Motor neuron (in vitro differentiated cells): ENCODE results near the gene EFNA5. TPM values are rescaled to one million over a fixed set of nuclear protein-coding genes. Genes with fewer than 3 reads are reported as not detected.
"Not testable (repeated sequence)": the region's sequence is repeated elsewhere in the genome, so short reads cannot be mapped to it uniquely, and the experiment has no call there.

ENCODE experiments used
- ATAC-seq, 8 experiments: fragments of 200-7000 bp; cut with Tn5 transposase; replicated peaks in 6 of 8; 2 replicates each; pipeline ENCODE4 v1.8.0; 2021; ENCODE audit warnings: mild to moderate bottlenecking in 8 of 8, moderate library complexity in 8 of 8
- H3K27ac ChIP-seq, 2 donors: fragments of 250-450 bp; sonication (Bioruptor Pico); 2 replicates each; pipeline ENCODE4 v1.9.0; 2021; ENCODE audit warnings: antibody characterized with exemption in 2 of 2, mild to moderate bottlenecking in 2 of 2, moderate library complexity in 1 of 2
- H3K4me1 ChIP-seq, 2 donors: fragments of 250-450 bp; sonication (Bioruptor Pico); replicated peaks in 1 of 2; 2 replicates each; pipeline ENCODE4 v1.6.1; 2021; ENCODE audit warnings: antibody characterized with exemption in 2 of 2, mild to moderate bottlenecking in 2 of 2, moderate library complexity in 1 of 2
- H3K4me3 ChIP-seq, 5 donors: fragments of 250-450 bp; sonication (Bioruptor Pico); 2 replicates each; pipeline ENCODE4 v1.9.0; 2021; ENCODE audit warnings: antibody characterized with exemption in 5 of 5, mild to moderate bottlenecking in 5 of 5, moderate library complexity in 4 of 5
- WGBS, 10 experiments: fragments of 450-650 bp; shearing (Covaris generic); methylation state at CpG; one replicate each; pipeline ENCODE4 v1.0.0; 2022; 5-methylcytosine and 5-hydroxymethylcytosine counted together
- in situ Hi-C, 9 experiments: fragments of 400-800 bp; cut with MboI; loops; one replicate each; pipeline ENCODE4 v1.15.0; 2021; ENCODE audit warnings: low sequenced_read_pairs in 9 of 9, low pct_unique_long_range_greater_than_20kb in 2 of 9; ENCODE audit not compliant: unreplicated experiment in 9 of 9
- total RNA-seq, 8 experiments: library from RNA; unstranded; fragments of 300-600 nt; gene quantifications; 2 replicates each; pipeline versions ENCODE4 v1.2.3 to v1.2.4, GENCODE V29; 2022

Gene EFNA5
- total RNA-seq, 8 experiments from 2014 or later, result 8.5 to 88.6 (median 10.5) TPM

DNA sequence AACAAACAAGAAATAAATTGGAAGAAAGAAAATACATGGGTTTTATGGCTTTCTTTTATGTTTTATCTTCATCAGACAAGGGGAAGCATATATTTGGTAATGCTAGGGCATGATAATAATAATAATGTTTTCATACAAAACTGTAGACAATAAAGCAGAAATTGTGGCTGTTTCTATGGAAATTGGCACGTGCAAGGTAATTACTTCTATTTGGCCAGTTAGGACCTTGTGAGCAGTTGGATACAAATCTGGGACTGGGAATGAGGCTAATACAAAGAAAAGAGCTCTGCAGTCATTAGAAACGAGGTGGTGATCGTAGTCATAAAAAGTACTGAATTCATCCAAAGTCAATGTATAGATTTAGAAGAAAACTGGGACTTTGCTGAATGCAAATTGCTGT lies 233.6 kb downstream of the EFNA5 start:
- 57 to 100% (median 94%) methylated on average over 1 to 3 of the region's 3 CpGs for WGBS, 10 experiments
- Histone ChIP-seq H3K4me3 (no peak overlapping the region), H3K27ac (no peak overlapping the region), H3K4me1 (peaks cover 0 to 4% of the 10 kb centered on the region in 2 donors)
- in situ Hi-C loops, result no loop called here
- no peak for ATAC-seq

DNA sequence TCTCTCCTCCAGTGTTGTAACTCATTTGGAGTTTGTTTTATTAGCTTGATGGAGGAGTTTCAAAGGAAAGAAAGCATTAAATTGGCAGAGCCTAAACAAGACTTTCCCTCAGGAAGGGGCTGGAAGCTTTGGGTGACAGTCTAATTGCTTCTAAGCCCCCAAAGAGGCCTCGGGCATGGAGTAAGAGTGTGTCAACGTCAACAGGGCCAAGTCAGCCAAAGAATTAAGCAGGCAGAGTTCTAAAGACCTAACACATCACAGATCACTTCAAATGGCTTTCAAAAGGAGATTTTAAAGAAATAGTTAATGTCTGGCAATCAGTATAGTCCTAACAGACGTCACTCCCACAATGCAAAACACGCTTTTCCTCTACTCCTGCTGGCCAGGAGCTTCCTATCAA lies 234.5 kb downstream of the EFNA5 start:
- WGBS, 10 experiments, result 40 to 70% (median 60%) methylated on average over 1 to 4 of the region's 4 CpGs; no CpG with 5 or more reads in 2 of the 10 experiments
- in situ Hi-C loops, result no loop called here
- Histone ChIP-seq H3K4me3 (no peak overlapping the region), H3K4me1 (peaks cover 0 to 4% of the 10 kb centered on the region in 2 donors), H3K27ac (no peak overlapping the region)
- ATAC-seq, result peak in 1 of 8 experiments; percentile 16

GRCh38 chr5:107435061-107435460 lies 235.7 kb downstream of the EFNA5 start:
- peaks cover 0 to 4% of the 10 kb centered on the region in 2 donors for H3K4me1 ChIP-seq
- ATAC-seq, result no peak
- in situ Hi-C loops, result no loop called here
- WGBS, 10 experiments, result 0 to 100% (median 83%) methylated on average over 1 of the region's 1 CpG; no CpG with 5 or more reads in 1 of the 10 experiments
- no peak overlapping the region for H3K27ac ChIP-seq
- H3K4me3 ChIP-seq, result no peak overlapping the region

DNA sequence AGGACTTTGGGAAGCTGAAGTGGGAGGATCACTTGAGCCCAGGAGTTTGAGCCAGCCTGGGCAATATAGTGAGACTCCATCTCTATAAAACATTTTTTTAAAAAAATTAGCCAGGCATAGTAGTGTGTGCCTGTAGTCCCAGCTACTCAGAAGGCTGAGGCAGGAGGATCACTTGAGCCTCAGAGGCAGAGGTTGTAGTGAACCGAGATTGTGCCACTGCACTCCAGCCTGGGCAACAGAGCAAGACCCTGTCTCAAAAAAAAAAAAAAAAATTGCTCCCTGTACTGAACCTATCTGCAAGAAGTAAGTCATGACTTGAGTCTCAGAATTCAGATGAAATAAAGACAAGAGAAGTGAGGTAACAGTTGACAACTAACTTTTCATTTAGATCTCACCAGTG lies 237.1 kb downstream of the EFNA5 start:
- 40 to 100% (median 100%) methylated on average over 1 of the region's 1 CpG; no CpG with 5 or more reads in 5 of the 10 experiments for WGBS, 10 experiments
- H3K4me3 ChIP-seq, in situ Hi-C loops, H3K4me1 ChIP-seq, ATAC-seq, H3K27ac ChIP-seq: not testable (repeated sequence)

DNA sequence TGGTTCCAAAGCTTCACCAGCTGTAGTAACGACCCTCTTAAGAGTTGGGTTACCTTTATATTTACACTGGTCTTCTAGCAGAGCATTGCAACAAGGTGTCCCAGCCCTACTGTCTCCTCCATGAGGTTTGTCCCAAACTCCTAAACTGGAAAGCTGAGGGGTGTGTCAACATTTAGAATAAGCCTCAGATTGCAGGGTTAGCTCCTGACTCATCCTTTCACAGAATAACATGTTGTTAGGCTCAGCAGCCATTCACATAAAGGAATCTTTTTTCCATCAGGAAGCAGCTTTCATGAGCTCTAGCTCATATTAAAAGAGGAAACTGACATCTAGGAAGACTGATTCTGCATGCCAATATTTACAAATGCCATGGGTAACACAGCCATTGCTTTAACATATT lies 238.7 kb downstream of the EFNA5 start:
- ATAC-seq, result peak in 6 of 8 experiments; percentile 29 to 94 (median 65)
- H3K4me1 ChIP-seq, result peaks cover 0 to 4% of the 10 kb centered on the region in 2 donors
- H3K27ac ChIP-seq, result no peak overlapping the region
- no peak overlapping the region for H3K4me3 ChIP-seq
- WGBS, 10 experiments, result 33 to 100% (median 86%) methylated on average over 1 of the region's 1 CpG; no CpG with 5 or more reads in 6 of the 10 experiments
- in situ Hi-C loops, result no loop called here

GRCh38 chr5:107431536-107431935 lies 239.2 kb downstream of the EFNA5 start:
- ATAC-seq, result no peak
- in situ Hi-C loops, result no loop called here
- no peak overlapping the region for H3K4me3 ChIP-seq
- H3K4me1 ChIP-seq, result peaks cover 0 to 4% of the 10 kb centered on the region in 2 donors
- H3K27ac ChIP-seq, result no peak overlapping the region
- 71 to 100% (median 91%) methylated on average over 1 to 4 of the region's 4 CpGs; no CpG with 5 or more reads in 2 of the 10 experiments for WGBS, 10 experiments

GRCh38 chr5:107430071-107430625 lies 240.6 kb downstream of the EFNA5 start:
- WGBS, 10 experiments, result 0 to 100% (median 47%) methylated on average over 1 of the region's 1 CpG; no CpG with 5 or more reads in 2 of the 10 experiments
- in situ Hi-C loops, result no loop called here
- Histone ChIP-seq H3K4me1 (no peaks in the 10 kb centered on the region), H3K27ac (no peak overlapping the region), H3K4me3 (no peak overlapping the region)
- no peak for ATAC-seq

- no peaks in the 10 kb centered on the region for H3K4me1 ChIP-seq
- no peak overlapping the region for H3K27ac ChIP-seq
- H3K4me3 ChIP-seq, result no peak overlapping the region
- WGBS, 10 experiments, result 55 to 100% (median 93%) methylated on average over 1 to 4 of the region's 4 CpGs; no CpG with 5 or more reads in 2 of the 10 experiments
- no peak for ATAC-seq
- in situ Hi-C loops, result no loop called here
Observed at GRCh38 chr5:107428303-107428813, 242.4 kb downstream of the EFNA5 start.

DNA sequence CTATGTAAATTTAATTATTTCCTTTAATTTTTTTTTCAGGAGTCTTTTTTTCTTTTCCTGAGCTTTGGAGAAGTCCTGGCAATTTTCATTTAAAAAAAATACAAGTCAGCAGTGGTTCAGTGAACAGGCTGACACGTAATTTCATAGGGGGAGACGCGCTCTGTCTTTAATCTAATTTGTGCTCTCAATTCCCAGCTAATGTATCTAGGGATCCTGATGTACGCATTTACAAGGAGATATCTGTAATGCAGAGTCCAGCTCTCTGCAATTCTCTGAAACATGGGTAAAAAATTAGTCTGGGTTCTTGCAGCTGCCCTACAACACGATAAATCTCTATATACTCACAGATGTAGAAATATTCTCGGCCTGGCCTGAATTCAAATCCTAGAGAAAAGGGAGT lies 243.9 kb downstream of the EFNA5 start:
- Histone ChIP-seq H3K4me1 (no peaks in the 10 kb centered on the region), H3K4me3 (no peak overlapping the region), H3K27ac (no peak overlapping the region)
- peak in 1 of 8 experiments; percentile 57 for ATAC-seq
- in situ Hi-C loops, result no loop called here
- WGBS, 10 experiments, result 60 to 100% (median 94%) methylated on average over 2 to 6 of the region's 6 CpGs

- no peak overlapping the region for H3K27ac ChIP-seq
- 0 to 100% (median 86%) methylated on average over 1 of the region's 1 CpG; no CpG with 5 or more reads in 5 of the 10 experiments for WGBS, 10 experiments
- in situ Hi-C loops, result no loop called here
Observed at GRCh38 chr5:107426209-107426608, 244.5 kb downstream of the EFNA5 start.

GRCh38 chr5:107425541-107426031 lies 245.2 kb downstream of the EFNA5 start:
- WGBS, 10 experiments, result 0 to 86% (median 8%) methylated on average over 1 to 2 of the region's 2 CpGs; no CpG with 5 or more reads in 3 of the 10 experiments
- H3K27ac ChIP-seq, result no peak overlapping the region
- no peak overlapping the region for H3K4me3 ChIP-seq
- in situ Hi-C loops, result no loop called here
- ATAC-seq, result peak in 3 of 8 experiments; percentile 63 to 71 (median 68)
- H3K4me1 ChIP-seq, result no peaks in the 10 kb centered on the region

More at GRCh38 chr5:107426209-107426608, 244.5 kb downstream of the EFNA5 start:
- no peaks in the 10 kb centered on the region for H3K4me1 ChIP-seq
- no peak overlapping the region for H3K4me3 ChIP-seq
- ATAC-seq, result peak in 1 of 8 experiments; percentile 44

GRCh38 chr5:107424491-107424890 lies 246.2 kb downstream of the EFNA5 start:
- Histone ChIP-seq H3K27ac (no peak overlapping the region), H3K4me3 (no peak overlapping the region), H3K4me1 (no peaks in the 10 kb centered on the region)
- no peak for ATAC-seq
- in situ Hi-C loops, result no loop called here
- WGBS, 10 experiments, result 0 to 88% (median 72%) methylated on average over 1 to 2 of the region's 2 CpGs; no CpG with 5 or more reads in 2 of the 10 experiments

GRCh38 chr5:107422494-107422893 lies 248.2 kb downstream of the EFNA5 start:
- H3K4me1 ChIP-seq, result peaks cover 0 to 4% of the 10 kb centered on the region in 2 donors
- 58 to 100% (median 85%) methylated on average over 1 to 4 of the region's 4 CpGs; no CpG with 5 or more reads in 2 of the 10 experiments for WGBS, 10 experiments
- in situ Hi-C loops, result no loop called here
- ATAC-seq, result no peak
- no peak overlapping the region for H3K27ac ChIP-seq
- H3K4me3 ChIP-seq, result no peak overlapping the region
